HG03025 (cell line): ENCODE results near the gene KNTC1.
"Not testable (repeated sequence)": the region's sequence is repeated elsewhere in the genome, so short reads cannot be mapped to it uniquely, and the experiment has no call there.

Source experiments
- ATAC-seq: cut with Tn5 transposase; IDR thresholded peaks from one replicate; pipeline ENCODE4 v1.9.1; 2021; ENCODE audit warnings: mild to moderate bottlenecking, moderate library complexity; ENCODE audit not compliant: unreplicated experiment, low FRiP score

Gene KNTC1

DNA sequence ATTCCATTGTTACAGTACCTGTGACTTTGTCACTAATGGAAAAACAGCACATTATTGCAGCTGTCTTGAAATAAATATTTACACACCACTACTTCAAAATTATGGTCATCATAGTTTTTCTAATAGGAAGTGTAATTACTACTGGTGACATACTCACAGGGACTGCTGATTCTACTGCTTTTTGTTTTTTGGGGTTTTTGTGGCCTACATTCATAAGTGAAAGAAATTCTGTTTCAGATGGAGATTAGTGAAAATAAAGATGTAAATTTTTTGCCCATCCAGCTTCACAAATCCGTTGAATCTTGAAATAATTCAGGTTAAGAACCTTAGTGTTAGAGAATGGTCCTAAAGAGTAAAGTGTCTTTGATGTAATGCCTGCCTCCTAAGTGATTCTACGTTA is 17.5 kb downstream of the KNTC1 start:
- no peak for ATAC-seq

DNA sequence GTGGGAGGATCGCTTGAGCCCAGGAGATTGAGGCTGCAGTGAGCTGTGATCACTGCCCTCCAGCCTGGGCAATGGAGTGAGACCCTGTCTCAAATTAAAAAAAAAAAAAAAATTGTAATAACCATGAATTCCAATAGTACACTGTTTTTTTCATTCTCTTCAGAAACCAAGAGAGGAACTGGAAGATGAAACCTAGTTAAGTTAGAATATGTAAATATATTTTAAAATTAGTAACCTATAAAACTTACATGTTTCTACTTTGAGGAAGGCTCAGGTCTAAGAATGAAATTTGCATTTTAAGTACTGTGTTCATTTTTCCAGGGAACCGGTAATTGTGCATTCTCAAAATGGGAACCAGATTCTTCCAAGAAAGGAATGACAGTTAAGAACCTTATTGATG is 18.8 kb downstream of the KNTC1 start:
- ATAC-seq = no peak

DNA sequence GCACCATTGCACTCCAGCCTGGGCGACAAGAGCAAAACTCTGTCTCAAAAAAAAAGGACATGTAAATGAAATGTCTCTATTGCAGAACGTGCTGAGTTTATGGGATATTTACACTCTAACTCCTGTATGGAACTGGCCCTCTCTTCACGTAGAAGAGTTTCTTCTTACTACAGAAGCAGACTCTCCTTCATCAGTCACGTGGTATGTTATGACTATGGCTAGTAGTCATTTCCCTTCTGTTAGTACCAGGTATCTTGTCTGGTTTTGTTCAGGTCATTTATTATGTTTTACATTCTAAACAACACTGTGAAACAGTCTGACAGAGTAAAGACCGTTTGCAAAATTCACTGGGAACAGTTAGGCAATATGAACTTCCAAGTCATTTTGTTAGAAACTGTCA is 20.3 kb downstream of the KNTC1 start:
- no peak for ATAC-seq

DNA sequence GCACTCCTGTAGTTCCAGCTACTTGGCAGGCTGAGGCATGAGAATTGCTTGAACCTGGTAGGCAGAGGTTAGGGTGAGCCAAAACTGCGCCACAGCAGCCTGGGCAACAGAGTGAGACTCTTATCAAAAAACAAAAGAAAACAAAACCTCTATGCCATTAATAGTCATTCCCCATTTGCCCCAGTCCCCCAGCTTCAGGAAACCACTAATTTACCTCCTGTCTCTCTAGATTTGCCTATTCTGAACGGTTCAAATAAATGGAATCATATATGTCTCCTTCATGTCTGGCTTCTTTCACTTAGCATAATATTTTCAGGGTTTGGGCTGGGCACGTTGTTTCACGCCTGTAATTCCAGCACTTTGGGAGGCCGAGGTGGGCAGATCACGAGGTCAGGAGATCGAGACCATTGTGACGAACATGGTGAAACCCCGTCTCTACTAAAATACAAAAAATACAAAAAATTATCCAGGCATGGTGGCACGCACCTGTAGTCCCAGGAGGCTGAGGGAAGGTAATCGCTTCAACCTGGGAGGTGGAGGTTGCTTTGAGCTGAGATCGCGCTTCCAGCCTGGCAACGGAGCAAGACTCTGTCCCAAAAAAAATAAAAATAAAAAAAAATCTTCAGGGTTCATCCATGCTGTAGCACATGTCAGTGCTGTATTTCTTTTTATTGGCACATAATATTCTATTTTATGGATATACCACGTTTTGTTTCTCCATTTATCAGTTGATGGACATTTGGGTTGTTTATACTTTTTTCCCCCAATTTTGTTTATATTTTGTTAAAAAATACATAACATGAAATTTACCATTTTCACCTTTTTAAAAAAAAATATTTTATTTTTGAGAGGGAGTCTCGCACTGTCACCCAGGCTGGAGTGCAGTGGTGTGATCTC is 31.9 kb downstream of the KNTC1 start:
- no peak for ATAC-seq

DNA sequence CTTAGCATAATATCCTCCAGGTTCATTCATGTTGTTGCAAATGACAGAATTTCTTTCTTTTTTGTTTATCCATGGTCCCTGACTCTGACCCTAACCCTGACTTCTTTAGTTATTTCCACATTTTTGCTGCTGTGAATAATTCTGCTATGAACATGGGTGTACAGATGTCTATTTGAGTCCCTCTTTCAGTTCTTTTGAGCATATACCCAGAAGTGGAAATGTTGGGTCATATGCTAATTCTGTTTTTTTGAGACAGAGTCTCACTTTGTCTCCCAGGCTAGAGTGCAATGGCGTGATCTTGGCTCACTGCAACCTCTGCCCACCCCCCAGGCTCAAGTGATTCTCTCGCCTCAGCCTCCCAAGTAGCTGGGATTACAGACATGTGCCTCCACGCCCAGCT is 33.1 kb downstream of the KNTC1 start:
- no peak for ATAC-seq

GRCh38 chr12:122563361-122563760 is 36.3 kb downstream of the KNTC1 start:
- ATAC-seq = no peak

- not testable (repeated sequence) for ATAC-seq
These were observed 39.8 kb downstream of the KNTC1 start for GRCh38 chr12:122566816-122567215.

GRCh38 chr12:122569288-122569687 is 42.2 kb downstream of the KNTC1 start:
- no peak for ATAC-seq

- not testable (repeated sequence) for ATAC-seq
These were observed 43.0 kb downstream of the KNTC1 start for GRCh38 chr12:122570006-122570405.

DNA sequence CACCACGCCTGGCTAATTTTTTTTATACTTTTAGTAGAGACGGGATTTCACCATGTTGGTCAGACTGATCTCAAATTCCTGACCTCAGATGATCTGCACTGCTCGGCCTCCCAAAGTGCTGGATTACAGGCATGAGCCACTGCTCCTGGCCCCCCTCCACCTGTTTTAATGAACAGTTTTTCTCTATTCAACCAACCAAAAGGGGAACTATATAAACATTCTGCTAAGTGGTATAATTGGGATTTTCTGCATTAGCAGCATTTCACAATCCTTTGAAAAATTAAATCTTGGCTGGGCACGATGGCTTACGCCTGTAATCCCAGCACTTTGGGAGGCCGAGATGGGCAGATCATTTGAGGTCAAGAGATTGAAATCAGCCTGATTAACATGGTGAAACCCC is 44.8 kb downstream of the KNTC1 start:
- no peak for ATAC-seq

DNA sequence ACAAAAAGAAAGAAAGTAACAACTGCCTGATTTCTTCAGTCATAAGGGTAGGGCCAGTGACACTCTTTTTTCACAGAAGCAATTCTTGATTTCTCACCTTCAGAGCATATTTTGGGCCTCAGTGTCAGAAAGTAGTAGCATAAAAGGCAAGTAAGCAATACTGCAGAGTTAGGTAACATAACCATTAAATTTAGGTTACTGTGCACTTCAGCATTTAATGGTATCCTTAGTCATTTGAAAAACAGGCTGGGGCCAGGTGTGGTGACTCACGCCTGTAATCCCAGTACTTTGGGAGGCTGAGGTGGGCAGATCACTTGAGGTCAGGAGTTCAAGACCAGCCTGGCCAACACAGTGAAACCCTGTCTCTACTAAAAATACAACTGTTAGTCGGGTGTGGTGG is 56.2 kb downstream of the KNTC1 start:
- not testable (repeated sequence) for ATAC-seq

DNA sequence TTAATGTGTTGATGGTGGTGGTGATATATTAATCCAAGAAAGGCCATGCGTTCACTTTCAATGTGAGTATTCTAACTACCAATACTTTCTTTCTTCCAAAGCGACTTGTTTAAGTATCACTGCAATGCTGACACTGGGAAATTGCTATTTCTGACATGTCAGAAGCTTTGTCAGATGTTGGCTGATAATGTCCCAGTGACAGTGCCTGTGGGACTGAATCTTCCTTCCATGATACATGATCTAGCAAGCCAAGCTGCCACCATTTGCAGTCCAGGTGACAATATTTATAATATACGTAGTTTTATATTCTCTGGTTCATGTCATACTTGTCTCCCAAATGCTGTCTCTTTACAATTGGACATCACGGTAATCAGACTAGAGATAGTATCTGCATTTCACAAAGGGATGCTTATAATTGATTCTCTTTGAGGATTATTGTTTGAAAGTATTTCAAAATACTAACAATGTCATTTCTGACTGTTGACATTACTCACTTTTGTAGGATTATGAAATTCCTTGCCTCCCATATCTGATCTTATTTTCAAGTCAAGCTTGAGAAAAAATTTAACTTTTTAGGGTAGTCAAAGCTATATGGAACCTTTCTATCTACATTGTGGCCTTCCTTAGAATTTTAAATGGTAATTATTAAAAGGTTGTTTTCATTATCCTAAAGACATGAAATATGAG is 57.3 kb downstream of the KNTC1 start:
- no peak for ATAC-seq

- no peak for ATAC-seq
These were observed 63.9 kb downstream of the KNTC1 start for GRCh38 chr12:122590990-122591389.

- not testable (repeated sequence) for ATAC-seq
These were observed 64.9 kb downstream of the KNTC1 start for GRCh38 chr12:122591966-122592365.

DNA sequence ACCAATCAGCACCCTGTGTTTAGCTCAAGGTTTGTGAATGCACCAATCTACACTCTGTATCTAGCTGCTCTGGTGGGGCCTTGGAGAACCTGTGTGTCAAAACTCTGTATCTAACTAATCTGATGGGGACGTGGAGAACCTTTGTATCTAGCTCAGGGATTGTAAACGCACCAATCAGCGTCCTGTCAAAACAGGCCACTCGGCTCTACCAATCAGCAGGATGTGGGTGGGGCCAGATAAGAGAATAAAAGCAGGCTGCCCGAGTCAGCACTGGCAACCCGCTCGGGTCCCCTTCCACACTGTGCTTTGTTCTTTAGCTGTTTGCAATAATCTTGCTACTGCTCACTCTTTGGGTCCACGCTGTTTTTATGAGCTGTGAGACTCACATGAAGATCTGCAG is 65.5 kb downstream of the KNTC1 start:
- ATAC-seq = not testable (repeated sequence)

DNA sequence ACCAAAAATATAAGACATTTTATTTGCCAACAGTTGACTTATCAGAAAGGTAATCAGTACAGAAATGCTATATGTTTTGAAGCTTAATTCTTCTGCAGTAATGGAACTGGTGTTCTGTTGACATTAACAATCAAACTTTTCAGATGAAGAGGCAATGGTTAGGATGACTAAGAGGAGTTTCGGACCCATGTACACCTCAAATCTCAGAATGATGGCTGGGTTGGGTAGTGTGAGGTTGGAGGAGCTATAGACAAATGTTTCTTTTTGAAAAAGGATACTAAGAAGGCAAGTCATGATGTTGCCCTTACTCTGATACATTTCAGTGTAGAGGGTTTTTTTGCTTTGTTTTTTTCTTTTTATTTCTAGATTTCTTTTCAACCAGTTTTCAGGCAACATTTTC is 66.9 kb downstream of the KNTC1 start:
- no peak for ATAC-seq

DNA sequence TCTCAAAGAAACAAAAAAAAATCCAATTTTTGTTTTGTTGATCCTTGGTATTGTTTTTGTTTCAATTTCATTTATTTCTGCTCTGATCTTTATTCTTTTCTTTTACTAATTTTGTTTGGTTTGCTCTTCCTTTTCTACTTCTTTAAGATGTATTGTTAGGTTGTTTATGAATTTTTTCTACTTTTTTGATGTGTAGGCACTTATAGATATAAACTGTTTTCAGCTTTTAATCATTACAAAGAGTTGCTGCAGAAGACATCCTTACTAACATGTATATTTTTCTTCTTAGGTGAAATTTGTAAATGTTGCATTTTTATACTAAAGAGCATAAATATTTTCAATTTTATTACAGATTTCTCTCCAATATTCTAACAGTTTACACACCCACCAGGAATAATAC is 69.8 kb downstream of the KNTC1 start:
- ATAC-seq = no peak

- no peak for ATAC-seq
These were observed 75.4 kb downstream of the KNTC1 start for GRCh38 chr12:122602456-122602855.

GRCh38 chr12:122604993-122605392 is 77.9 kb downstream of the KNTC1 start:
- ATAC-seq = no peak

- ATAC-seq = no peak
These were observed 82.7 kb downstream of the KNTC1 start for GRCh38 chr12:122609732-122610131.

DNA sequence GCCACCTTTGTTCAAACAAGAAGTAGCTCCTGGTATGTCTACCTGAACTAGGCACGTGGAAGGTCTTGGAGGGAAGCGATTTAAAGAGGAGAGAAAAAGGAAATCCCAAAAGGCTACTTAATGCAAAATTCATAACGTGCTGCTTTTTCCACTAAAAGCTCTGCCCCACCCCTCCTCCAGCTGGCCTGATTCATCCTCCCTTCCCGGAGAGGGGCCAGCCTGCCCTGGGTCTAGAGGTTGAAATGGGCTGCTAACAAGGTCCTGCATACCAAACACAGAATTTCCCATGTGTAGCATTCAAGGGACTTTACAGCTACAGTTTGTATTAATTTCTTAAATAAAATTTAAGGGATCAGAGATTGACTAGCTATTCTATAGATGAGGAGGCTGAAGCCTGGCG is 83.2 kb downstream of the KNTC1 start:
- no peak for ATAC-seq

DNA sequence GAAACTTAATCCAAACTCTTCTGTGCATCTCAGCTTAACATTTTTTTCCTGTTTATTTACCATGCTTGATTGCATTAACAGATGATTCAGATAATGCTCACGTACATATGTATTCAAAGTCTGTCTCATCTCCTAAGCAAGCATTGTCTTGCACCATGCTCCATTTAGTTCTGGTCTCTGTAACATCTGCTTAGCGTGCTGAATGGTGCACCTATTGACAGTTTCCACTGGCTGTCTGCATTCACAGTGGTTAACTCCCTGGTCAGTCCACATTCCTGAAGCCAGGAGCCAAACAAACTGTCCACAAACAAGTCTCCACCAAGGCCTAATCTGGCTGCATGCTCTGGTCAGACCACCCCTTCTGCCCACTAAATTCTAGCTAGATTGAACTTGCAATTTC is 83.9 kb downstream of the KNTC1 start:
- no peak for ATAC-seq
